Measurements from ENCODE around the gene SPATA3. TPM values are rescaled to one million over a fixed set of nuclear protein-coding genes. Genes with fewer than 3 reads are reported as not detected.

SPATA3 gene
- total and polyA plus RNA-seq, 2 of the 13 experiments (the other 11 are each of a cell fraction or from before 2014, with no cell fraction given) = not detected

GRCh38 chr2:231046916-231047273 is 51.0 kb downstream of the SPATA3 start (continued):
- no peak for TF ChIP-seq ZNF770 (CRISPR knock-in tag; IDR thresholded peaks at IDR 0.05)
- TF ChIP-seq BCL3 (CRISPR knock-in tag; IDR thresholded peaks at IDR 0.05) = no peak
- TF ChIP-seq CHD2 (IDR thresholded peaks at IDR 0.05; ENCODE audit: low read depth, low read length) = no peak
- TF ChIP-seq ZNF724P (CRISPR knock-in tag; IDR thresholded peaks at IDR 0.05; ENCODE audit: borderline replicate concordance) = peak; percentile 21; the same call in 1 of the 2 replicates
- TF ChIP-seq AHDC1 (CRISPR knock-in tag; IDR thresholded peaks at IDR 0.05; ENCODE audit: borderline replicate concordance) = no peak
- no peak for TF ChIP-seq ZNF562 (CRISPR knock-in tag; IDR thresholded peaks at IDR 0.05; ENCODE audit: borderline replicate concordance)
- 0 out of 2 replicates have a peak, but pooled peaks have one; percentile 9 for TF ChIP-seq ZKSCAN5 (CRISPR knock-in tag; IDR thresholded peaks at IDR 0.05)
- no peak for TF ChIP-seq ZBTB8A (CRISPR knock-in tag; IDR thresholded peaks at IDR 0.05; ENCODE audit: borderline replicate concordance, low read depth)
- no peak for TF ChIP-seq RBM39 (IDR thresholded peaks at IDR 0.05; ENCODE audit: low read depth, low read length, poor library complexity, severe bottlenecking)
- TF ChIP-seq NKX3-1 (CRISPR knock-in tag; IDR thresholded peaks at IDR 0.05) = no peak
- no peak for TF ChIP-seq TEAD3 (CRISPR knock-in tag; optimal IDR thresholded peaks at IDR 0.05; ENCODE audit: borderline replicate concordance)
- TF ChIP-seq ZBTB39 (CRISPR knock-in tag; IDR thresholded peaks at IDR 0.05) = no peak
- no peak for TF ChIP-seq ZKSCAN1 (IDR thresholded peaks at IDR 0.05; ENCODE audit: low read length)
- TF ChIP-seq ZNF552 (CRISPR knock-in tag; IDR thresholded peaks at IDR 0.05; ENCODE audit: borderline replicate concordance) = no peak
- no peak for TF ChIP-seq GABPB1 (CRISPR knock-in tag; IDR thresholded peaks at IDR 0.05)
- TF ChIP-seq YY1 (IDR thresholded peaks at IDR 0.05; ENCODE audit: insufficient read depth, insufficient replicate concordance, low read depth, low read length) = peak; percentile 23
- no peak for TF ChIP-seq ZNF629 (CRISPR knock-in tag; conservative IDR thresholded peaks at IDR 0.05)
